ENCODE measurements around the gene LRRC4C.

LRRC4C gene

DNA sequence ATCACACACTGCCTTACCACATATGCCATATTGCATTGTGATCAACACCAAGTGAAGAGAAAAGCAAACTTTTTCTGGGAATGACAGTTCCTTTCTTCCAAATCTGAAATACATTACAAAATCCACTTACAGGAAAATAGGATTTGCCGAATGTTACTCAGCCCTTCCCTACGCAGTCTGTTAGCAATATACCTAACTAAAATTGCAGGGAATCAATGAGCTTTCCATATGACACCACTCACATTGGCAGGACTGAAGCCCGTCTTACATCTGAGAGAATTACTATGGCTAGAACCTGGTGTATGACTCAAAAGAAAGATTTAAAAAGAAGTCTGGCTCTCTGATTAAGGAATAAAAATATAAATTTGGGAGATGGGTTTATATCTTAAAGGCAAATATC lies 136.0 kb downstream of the LRRC4C start:
- no peak for DNase-seq (ENCODE audit: low read depth)

DNA sequence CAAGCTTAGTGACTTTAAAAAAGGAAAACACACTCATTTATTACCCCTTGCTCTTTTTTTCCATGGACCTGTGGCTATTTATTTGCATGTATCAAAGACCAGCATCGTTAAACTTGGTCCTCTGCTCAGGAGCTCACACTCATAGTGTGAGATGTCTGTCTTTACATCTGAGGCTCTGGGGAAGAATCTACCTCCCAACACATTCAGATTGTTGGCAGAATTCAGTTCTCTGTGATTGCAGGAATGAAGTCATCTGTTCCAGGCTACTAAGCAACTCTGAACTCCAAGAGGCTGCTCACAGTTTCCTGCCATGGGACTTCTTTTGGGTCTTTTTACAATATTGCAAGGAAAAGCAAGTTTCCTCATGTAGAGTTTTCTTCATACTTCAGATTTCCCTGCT lies 138.8 kb downstream of the LRRC4C start:
- no peak for DNase-seq (ENCODE audit: low read depth)

DNA sequence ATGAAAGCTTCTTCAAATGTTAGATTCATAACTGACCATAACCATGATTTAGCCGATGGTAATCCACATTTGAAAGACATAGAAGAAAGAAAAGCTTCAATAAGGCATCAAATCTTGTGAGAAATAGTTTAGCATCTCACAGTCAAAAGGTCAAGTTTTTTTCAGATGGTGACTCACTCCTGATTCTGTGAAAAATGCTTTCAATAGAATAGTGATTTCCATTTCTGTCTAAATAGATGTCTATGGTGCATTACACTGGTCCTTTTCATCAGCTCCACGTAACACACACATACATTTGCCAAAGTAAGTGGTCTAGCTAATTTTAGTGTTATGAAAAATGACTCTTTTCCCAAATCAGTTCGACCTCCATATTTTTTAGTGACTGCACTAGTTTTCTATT lies 139.2 kb downstream of the LRRC4C start:
- DNase-seq (ENCODE audit: low read depth) = no peak

DNA sequence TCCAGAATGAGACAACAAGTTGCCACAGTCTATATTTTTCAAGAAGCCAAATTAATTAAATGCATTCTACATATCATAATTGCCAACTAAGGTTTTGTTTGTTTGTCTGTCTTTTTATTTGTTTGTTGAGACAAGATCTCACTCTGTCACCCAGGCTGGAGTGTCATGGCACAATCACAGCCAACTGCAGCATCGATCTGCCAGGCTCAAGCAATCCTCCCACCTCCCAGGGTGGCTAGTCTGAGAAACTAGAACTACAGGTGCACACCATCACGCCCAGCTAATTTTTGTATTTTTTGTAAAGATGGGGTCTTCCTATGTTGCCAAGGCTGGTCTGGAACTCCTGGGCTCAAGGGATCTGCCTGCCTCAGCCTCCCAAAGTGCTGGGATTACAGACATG lies 140.0 kb downstream of the LRRC4C start:
- no peak for DNase-seq (ENCODE audit: low read depth)

DNA sequence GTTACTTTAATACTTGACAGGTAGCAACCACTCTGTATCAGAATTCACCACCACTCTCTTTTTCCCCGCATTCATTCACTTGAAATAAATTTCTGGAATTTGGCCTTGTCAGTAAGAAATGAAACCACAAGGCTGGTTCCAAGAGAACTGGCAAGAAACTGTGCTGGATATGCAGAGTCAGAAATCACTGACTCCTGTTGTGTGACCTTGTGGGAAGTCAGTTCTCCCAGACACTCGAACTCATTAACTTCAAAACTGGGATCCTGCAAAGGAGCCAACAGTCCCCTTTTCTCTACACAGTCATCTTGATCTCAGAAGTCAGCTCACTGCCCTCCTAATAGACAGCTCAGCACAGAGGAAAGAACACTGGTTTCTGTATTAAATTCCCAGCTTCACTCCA lies 142.7 kb downstream of the LRRC4C start:
- no peak for DNase-seq (ENCODE audit: low read depth)

DNA sequence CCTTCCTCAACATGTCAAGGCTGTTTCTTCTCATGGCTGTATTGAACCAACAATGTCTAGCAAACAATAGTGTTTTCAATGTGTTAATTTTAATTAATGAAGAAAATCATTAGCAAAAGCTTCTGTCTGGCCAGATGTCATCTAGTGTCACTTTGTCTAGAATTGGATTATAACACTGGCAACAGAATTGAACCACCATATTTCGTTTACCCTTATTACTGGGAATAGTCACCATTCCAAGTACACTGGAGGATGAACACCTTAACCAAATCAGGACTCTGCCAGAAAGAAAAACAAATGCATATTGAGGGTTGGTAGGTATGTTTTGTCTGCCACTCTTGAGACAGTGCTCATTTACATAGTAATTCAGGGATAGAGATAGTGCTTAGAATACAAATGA lies 146.2 kb downstream of the LRRC4C start:
- no peak for DNase-seq (ENCODE audit: low read depth)

DNA sequence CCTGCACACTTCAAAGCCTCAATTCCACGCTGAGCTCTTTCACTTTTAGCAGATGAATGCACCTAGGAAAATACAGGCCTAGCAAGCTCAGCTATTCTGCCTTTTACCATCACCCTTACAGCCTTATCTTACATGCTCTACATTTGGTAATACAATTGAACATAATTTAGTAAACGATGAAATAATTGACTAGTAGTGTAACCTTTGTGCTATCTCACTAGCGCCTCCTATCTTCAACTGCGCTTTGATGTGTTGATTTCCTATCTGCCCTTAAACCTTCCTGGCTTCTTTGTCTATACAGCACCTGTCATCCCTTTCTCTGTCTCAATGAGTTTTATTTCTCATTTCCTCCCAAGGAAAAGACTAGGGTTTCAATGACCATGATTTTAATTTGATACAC lies 149.7 kb downstream of the LRRC4C start:
- DNase-seq (ENCODE audit: low read depth) = no peak

DNA sequence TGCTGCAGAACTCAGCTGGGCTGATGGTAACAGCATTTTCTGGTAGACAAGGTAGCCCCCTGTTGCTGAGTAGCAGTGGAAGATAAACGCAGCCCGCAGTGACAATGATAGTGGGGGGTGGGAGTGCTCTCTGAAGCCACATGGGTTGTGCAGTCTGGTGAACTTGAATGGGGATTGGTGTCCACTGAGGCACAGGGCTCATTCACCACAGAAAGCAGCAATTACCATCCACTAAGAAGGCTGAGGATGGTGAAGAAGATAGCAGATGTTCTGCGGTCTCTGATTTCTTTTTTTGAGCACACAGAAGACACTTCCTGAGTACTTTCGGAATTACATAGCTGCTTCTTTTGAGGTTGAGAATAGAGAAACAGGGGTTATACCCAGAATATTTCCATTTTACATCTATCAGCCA lies 150.3 kb downstream of the LRRC4C start:
- no peak for DNase-seq (ENCODE audit: low read depth)

DNA sequence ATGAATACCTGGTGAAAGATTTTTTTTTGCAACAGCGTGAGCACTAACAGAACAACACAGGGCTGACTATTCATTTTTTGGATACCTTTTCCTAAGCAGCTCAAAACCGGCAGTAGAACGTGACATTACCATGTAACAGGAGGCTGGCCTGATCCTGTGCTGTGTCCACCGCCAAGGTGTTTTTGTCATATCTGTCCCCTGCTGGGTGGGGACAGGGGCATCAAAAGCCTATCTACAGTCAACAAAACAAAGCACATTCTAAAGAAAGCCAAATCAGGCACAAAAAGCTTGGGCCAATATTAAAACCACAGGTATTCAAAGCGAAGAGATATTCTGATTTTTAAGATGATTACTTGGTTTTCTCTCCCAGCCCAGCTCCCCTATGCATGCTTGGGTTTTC lies 151.2 kb downstream of the LRRC4C start:
- DNase-seq (ENCODE audit: low read depth) = no peak

DNA sequence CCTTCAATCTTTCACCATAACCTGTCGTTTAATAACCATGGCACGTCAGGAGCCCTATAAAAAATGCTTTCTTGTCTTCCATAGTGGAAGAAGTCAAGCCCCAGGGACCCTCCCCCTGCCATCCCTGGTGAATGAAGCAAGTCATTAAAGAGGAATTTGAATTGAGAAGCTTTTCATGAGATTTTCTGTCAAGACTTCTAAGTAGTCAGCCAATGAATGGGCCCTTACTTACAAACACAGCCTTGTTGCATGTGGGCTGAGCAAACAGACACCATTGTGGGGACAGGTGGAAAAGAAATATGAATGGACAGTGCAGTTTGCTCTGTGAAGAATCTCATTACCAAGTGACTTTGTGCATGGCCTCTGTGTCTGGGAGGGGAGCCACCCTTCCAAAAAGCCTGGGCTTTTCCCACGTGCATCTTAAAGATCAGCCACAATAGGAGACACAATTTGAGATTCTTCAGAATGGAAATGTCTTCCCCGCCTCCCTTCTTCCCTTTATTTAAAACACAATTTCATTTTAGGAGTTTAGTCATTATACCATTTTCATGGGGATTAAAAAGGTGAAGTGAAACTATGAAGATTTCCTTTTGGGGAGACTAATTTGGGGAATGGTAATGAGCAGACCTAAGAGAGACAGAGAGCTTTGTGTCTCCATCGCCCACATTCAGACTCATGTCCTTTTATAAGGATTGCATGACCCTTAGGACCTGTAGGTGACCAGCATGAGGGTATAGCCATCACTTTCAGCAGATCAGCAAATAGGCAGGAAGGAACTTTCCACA lies 152.0 kb downstream of the LRRC4C start:
- DNase-seq (ENCODE audit: low read depth) = no peak

DNA sequence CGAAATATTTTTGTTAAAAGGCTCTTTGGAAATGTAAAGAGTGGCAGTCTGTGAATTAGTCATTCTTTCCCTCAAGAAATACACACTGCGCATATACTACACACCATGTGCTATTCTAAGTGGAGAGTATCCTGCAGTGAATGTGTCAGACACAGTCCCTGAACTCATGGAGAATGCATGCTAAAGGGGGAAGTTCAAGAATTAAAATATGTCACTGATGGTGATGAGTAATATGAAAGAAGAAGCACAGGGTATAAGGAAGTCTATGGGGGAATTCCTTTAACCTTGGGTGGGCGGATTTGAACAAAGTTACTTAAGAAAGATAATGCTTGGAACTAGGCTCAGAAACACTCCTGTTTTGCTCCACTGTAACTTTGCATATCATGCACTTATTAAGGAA lies 153.0 kb downstream of the LRRC4C start:
- DNase-seq (ENCODE audit: low read depth) = no peak

DNA sequence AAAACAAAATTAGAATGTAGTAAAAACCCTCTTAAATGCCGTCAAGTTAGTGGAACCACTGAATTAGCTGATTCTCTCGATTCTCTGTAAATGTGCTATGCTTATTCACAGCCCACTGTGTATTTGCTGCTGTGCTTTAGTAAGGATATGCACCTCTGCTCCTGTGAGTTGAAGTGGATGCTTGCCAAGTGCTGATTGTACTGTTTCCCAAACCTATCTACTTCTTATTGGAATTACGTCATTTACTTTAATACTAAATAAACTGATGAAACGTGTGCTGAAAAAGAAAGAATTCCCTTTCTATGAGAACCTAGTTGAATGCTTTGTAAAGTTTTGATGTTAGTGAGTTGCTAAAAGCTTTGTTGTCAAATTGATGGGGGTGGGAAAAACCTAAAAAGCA lies 158.4 kb downstream of the LRRC4C start:
- no peak for DNase-seq (ENCODE audit: low read depth)

DNA sequence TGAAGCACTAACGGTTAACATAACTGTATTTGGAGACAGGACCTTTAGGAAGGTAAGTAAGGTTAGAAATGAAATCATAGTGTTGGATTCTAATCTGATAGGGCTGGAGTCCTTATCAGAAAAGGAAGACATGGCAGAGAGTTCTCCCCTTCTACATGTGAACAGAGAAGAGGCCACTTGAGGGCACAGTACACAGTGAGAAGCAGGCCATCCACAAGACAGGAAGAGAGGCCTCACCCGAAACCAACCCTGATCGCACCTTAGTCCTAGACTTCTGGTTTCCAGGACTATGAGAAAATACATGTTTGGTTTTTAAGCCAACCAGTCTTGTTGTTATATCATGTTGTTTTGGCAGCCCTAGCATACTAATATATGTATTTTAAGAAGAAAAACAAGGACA lies 170.0 kb downstream of the LRRC4C start:
- no peak for DNase-seq (ENCODE audit: low read depth)

DNA sequence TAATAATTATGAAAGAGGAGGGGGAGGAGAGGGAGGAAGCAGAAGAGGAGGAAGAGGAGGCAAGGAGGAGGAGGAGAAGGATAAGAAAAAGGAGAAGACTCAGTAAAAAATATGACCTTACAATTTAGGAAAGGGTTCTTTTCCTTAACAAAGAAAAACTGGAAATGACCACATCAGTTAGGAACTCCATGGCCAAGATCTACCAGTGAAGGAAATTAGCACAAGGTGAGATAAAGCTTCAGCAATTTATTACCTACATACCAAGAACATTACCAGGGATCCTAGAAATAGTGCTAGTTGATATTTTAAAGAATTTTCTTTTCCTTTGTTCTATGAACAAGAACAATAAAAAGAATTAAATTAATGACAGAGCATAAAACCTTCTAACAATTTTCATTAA lies 172.7 kb downstream of the LRRC4C start:
- no peak for DNase-seq (ENCODE audit: low read depth)

DNA sequence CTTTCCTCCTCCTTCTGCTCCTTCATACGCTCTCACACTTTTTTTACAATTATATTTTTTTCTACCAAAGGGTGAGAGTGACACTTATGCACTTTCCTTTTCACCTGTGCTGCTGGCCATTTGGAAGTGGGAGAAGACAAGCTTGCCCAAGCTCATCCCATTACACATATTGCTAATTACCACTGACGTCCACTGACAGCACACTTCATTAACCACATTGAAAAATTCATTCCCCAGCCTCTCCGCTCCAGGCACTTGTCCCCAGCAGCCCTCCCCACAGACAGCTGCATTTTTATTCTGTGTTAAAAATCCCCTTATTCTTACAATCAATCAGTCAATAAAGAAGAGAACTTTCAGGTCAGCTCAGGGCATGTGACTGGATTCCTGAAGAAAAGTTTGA lies 175.1 kb downstream of the LRRC4C start:
- no peak for DNase-seq (ENCODE audit: low read depth)

DNA sequence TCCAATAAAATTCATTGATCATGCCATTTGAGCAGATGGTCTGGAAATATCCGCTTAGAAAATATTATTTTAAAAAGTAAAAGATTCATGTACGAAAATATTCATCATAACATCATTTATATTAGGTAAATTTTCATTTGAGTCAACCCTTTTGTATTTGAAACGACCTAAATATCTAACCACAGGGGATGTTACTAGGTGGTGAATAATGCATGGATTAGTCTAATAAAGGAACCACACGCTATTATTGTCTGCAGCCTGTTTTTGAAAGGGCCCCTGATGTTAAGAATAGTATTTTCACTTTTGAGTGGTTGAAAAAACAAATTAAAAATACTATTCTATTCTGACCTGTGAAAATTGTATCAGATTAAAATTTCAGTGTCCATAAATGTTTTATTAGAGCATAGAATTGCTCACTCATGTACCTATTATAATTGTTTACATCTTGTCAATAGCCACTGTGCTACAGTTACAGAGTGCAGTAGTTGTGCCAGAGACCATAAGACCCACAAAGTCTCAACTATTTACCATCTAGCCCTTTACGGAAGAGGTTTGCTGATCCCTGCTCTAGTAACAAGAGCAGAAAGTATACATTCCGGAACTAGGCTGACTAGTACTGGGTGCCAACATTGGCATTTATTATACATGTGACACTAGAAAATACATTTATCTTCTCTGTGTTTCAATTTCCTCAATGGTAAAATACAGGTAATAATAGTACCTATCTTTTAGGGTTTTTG lies 176.1 kb downstream of the LRRC4C start:
- no peak for DNase-seq (ENCODE audit: low read depth)

DNA sequence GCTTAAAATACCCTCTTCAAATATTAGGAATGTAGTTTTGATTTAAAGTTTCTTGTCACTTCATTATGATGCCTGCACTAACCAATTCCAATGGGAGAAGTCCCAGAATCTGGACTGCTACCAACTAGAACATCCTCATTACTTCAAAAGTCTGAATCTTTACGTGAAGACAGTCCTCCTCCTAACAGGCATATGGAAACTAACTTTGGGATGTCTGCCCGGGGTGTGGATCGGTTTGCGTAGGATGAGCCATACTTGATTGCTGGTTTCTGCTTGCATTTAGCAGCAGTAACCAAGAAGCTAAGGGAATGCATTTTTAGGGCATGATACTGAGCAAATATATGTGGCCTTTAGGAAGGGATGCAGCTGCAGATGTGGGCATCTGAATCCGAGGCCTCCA lies 177.1 kb downstream of the LRRC4C start:
- no peak for DNase-seq (ENCODE audit: low read depth)

DNA sequence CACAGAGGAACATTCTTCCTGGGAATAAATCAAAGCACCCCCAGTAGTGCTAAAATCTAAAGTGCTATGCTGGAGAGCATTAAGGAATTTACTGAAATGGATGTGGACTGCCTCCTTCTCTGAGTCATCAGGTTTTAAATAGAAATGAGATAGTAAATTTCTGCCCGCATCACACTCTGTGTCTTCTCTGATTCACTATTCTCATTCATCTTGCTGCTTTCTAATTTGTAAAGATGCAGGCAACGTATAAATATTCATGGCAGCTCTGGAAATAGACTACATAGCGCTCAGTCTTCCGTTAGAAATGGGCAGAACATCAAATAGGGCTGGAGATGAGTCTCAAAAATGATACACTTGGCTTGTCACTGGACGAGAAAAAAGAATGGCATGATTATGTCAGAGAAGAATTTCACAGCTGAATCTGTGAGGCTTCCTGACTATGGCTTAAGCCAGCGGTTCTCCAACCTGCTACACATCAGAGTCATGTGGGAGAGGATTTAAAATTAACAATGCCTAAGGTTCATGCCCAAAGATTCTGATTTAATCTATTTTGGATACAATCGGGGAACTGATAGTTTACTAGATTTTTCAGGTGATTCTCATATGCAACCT lies 178.2 kb downstream of the LRRC4C start:
- no peak for DNase-seq (ENCODE audit: low read depth)

DNA sequence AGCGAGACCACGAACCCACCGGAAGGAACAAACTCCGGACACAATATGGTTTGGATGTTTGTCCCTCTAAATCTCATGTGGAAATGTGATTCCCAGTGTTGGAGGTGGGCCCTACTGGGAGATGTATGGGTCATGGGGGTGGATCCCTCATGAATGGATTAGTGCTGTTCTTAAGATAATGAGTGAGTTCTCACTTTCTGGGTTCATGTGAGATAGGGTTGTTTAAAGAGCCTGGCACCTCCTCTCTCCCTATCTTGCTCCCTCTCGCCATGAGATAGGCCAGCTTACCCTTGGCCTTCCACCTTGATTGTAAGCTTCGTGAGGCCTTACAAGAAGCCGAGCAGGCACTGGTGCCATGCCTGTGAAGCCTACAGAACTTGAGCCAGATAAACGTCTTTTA lies 184.6 kb downstream of the LRRC4C start:
- no peak for DNase-seq (ENCODE audit: low read depth)

DNA sequence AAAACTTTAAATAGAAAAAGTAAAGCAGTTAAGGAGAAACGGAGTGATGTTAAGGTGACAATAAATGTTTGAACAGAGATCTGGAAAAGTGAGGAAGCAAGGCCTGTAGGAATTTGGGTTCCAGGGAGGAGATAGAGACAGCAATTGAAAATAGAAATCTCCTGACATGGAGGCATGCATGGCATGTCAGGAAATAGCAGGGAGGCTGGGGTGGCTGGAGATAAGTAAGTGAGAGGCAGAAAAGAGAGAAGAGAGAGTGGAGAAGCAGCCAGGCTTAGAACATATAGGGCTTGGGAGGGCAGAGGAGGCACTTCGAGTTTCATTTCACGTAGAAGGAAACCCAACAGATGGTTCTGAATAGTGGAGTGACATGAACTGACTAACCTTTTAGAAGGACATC lies 185.5 kb downstream of the LRRC4C start:
- no peak for DNase-seq (ENCODE audit: low read depth)

DNA sequence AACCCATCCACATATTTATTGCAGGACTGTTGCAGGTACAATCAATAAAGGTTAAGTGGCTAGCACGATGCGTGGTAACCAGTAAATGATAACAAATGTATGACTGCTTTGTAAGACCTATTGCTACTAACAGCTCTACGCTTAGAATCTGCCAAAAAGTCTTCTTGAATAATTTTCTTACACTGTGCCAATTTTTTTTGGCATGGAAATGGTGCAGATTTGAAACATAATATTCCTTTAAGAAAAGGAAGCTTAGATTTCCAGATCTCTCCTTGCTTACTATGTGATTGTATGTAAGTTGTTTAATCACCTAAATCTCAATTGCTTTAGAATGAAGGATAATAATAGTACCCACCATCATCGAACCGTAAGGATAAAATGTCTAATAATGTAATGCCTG lies 192.0 kb downstream of the LRRC4C start:
- DNase-seq (ENCODE audit: low read depth) = no peak

DNA sequence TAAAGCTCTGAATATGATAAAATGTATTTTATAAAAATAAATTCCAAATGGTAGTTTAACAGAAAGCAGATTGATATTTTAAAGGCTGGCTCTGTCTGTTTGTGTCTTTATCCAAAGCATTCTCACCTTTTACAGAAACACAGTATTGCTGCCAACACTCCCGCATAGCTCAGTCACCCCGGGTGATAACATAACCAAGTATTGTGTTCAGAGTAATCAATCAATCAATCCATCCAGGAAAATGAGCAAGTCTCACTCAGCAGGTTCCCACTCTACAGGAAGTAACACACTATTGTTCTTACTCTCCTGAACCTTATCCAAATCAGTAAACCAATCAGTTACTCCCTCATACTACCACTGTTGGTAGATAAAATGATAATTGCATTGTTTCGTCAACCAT lies 203.4 kb downstream of the LRRC4C start:
- no peak for DNase-seq (ENCODE audit: low read depth)

DNA sequence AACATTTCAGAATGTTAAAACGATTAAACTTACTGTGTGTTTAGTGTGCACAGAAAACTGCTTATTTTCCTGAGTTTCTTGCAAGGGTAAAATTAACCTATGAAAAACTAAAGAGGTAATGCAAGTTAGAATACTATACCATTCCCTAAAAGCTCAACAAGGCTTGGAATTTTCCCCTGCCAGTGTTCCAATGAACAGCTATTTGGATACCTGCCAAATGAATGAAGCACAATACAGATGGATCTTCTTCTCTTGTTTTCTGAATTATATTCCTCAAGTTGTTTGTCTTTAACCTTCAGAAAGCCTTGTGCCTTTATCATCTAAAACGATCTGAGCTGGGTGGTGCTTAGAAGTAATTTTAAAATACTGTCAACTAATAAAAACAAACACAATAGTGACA lies 204.5 kb downstream of the LRRC4C start:
- DNase-seq (ENCODE audit: low read depth) = no peak
